ENCODE measurements around the gene TBC1D2B.

TBC1D2B gene

GRCh38 chr15:77984446-77984861 lies 93.1 kb downstream of the TBC1D2B start:
- Histone ChIP-seq H2AFZ (ENCODE audit: low read length) (no peak overlapping the region), H3K9ac (ENCODE audit: low read length) (no peak overlapping the region), H3K27ac (ENCODE audit: low read length) (no peak overlapping the region), H3K36me3 (replicated peaks; ENCODE audit: insufficient read depth, low read length) (no peaks in the 10 kb centered on the region), H3K9me3 (replicated peaks; ENCODE audit: insufficient read depth, low read length) (no peaks in the 10 kb centered on the region), H3K4me3 (ENCODE audit: low read length) (no peak overlapping the region), H3K27me3 (replicated peaks; ENCODE audit: insufficient read depth, low read length) (peaks cover 20% of the 10 kb centered on the region), H3K4me1 (ENCODE audit: low read length) (no peaks in the 10 kb centered on the region), H3F3A (ENCODE audit: insufficient read depth, low read length) (no peaks in the 10 kb centered on the region), H4K20me1 (ENCODE audit: insufficient read depth, low read length) (no peaks in the 10 kb centered on the region), H3K79me2 (ENCODE audit: low read length) (no peaks in the 10 kb centered on the region), H3K4me2 (ENCODE audit: low read depth, low read length) (no peak overlapping the region), H3K9me2 (replicated peaks; ENCODE audit: insufficient read depth, low read length) (no peaks in the 10 kb centered on the region)
- DNase-seq = no peak
- TF ChIP-seq, protein P1, sequence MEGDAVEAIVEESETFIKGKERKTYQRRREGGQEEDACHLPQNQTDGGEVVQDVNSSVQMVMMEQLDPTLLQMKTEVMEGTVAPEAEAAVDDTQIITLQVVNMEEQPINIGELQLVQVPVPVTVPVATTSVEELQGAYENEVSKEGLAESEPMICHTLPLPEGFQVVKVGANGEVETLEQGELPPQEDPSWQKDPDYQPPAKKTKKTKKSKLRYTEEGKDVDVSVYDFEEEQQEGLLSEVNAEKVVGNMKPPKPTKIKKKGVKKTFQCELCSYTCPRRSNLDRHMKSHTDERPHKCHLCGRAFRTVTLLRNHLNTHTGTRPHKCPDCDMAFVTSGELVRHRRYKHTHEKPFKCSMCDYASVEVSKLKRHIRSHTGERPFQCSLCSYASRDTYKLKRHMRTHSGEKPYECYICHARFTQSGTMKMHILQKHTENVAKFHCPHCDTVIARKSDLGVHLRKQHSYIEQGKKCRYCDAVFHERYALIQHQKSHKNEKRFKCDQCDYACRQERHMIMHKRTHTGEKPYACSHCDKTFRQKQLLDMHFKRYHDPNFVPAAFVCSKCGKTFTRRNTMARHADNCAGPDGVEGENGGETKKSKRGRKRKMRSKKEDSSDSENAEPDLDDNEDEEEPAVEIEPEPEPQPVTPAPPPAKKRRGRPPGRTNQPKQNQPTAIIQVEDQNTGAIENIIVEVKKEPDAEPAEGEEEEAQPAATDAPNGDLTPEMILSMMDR (IDR thresholded peaks at IDR 0.05; ENCODE audit: low read length) = no peak
- no peak for TF ChIP-seq EZH2 (optimal IDR thresholded peaks at IDR 0.05; ENCODE audit: low read depth, low read length)
- no peak for TF ChIP-seq EZH2phosphoT487 (IDR thresholded peaks at IDR 0.05; ENCODE audit: low read length)

- Histone ChIP-seq H3K4me3 (ENCODE audit: low read length) (no peak overlapping the region), H3K4me2 (ENCODE audit: low read depth, low read length) (no peak overlapping the region), H3K36me3 (replicated peaks; ENCODE audit: insufficient read depth, low read length) (no peaks in the 10 kb centered on the region), H3K9me2 (replicated peaks; ENCODE audit: insufficient read depth, low read length) (no peaks in the 10 kb centered on the region), H3K79me2 (ENCODE audit: low read length) (no peaks in the 10 kb centered on the region), H3F3A (ENCODE audit: insufficient read depth, low read length) (no peaks in the 10 kb centered on the region), H3K4me1 (ENCODE audit: low read length) (no peaks in the 10 kb centered on the region), H3K9ac (ENCODE audit: low read length) (no peak overlapping the region), H3K27me3 (replicated peaks; ENCODE audit: insufficient read depth, low read length) (peaks cover 20% of the 10 kb centered on the region), H3K9me3 (replicated peaks; ENCODE audit: insufficient read depth, low read length) (no peaks in the 10 kb centered on the region), H4K20me1 (ENCODE audit: insufficient read depth, low read length) (no peaks in the 10 kb centered on the region), H3K27ac (ENCODE audit: low read length) (no peak overlapping the region), H2AFZ (ENCODE audit: low read length) (no peak overlapping the region)
- TF ChIP-seq EZH2 (optimal IDR thresholded peaks at IDR 0.05; ENCODE audit: low read depth, low read length) = no peak
- TF ChIP-seq, protein P1 (IDR thresholded peaks at IDR 0.05; ENCODE audit: low read length) = no peak
- TF ChIP-seq EZH2phosphoT487 (IDR thresholded peaks at IDR 0.05; ENCODE audit: low read length) = no peak
- DNase-seq = no peak
Observed at GRCh38 chr15:77983708-77984445, 93.6 kb downstream of the TBC1D2B start.

GRCh38 chr15:77983091-77983707 lies 94.3 kb downstream of the TBC1D2B start:
- H3K9me3 ChIP-seq (replicated peaks; ENCODE audit: insufficient read depth, low read length) = no peaks in the 10 kb centered on the region
- no peak overlapping the region for H3K27ac ChIP-seq (ENCODE audit: low read length)
- no peak overlapping the region for H2AFZ ChIP-seq (ENCODE audit: low read length)
- no peak overlapping the region for H3K9ac ChIP-seq (ENCODE audit: low read length)
- no peaks in the 10 kb centered on the region for H3F3A ChIP-seq (ENCODE audit: insufficient read depth, low read length)
- H3K36me3 ChIP-seq (replicated peaks; ENCODE audit: insufficient read depth, low read length) = no peaks in the 10 kb centered on the region
- TF ChIP-seq, protein P1 (IDR thresholded peaks at IDR 0.05; ENCODE audit: low read length) = no peak
- TF ChIP-seq EZH2phosphoT487 (IDR thresholded peaks at IDR 0.05; ENCODE audit: low read length) = no peak
- TF ChIP-seq EZH2 (optimal IDR thresholded peaks at IDR 0.05; ENCODE audit: low read depth, low read length) = no peak
- no peaks in the 10 kb centered on the region for H3K4me1 ChIP-seq (ENCODE audit: low read length)
- H3K4me3 ChIP-seq (ENCODE audit: low read length) = no peak overlapping the region
- no peaks in the 10 kb centered on the region for H4K20me1 ChIP-seq (ENCODE audit: insufficient read depth, low read length)
- H3K79me2 ChIP-seq (ENCODE audit: low read length) = no peaks in the 10 kb centered on the region
- peaks cover 20% of the 10 kb centered on the region for H3K27me3 ChIP-seq (replicated peaks; ENCODE audit: insufficient read depth, low read length)
- H3K4me2 ChIP-seq (ENCODE audit: low read depth, low read length) = no peak overlapping the region
- no peaks in the 10 kb centered on the region for H3K9me2 ChIP-seq (replicated peaks; ENCODE audit: insufficient read depth, low read length)
- DNase-seq = no peak
